Keratinocyte (primary cell): ENCODE data around the gene CDH8.

ENCODE experiments used
- CTCF ChIP-seq, 3 experiments: IDR thresholded peaks in 1 of 3; conservative IDR thresholded peaks in 1 of 3; optimal IDR thresholded peaks in 1 of 3; 2 replicates in 2 of 3; 3 replicates in 1 of 3; pipeline versions ENCODE3 to v1.5.1; 2011; ENCODE audit warnings: low read length in 3 of 3, mild to moderate bottlenecking in 3 of 3, moderate library complexity in 2 of 3, control low read depth in 1 of 3, inconsistent platforms in 1 of 3; ENCODE audit not compliant: insufficient read depth in 2 of 3; ENCODE audit errors: extremely low read depth in 1 of 3
- EZH2 ChIP-seq: IDR thresholded peaks from one replicate; pipeline ENCODE4 v1.6.1; 2012; ENCODE audit warnings: inconsistent platforms, mild to moderate bottlenecking, low read length, moderate library complexity

GRCh38 chr16:62050793-62051192, 14.6 kb upstream of the CDH8 start:
- no peak for TF ChIP-seq CTCF (optimal IDR thresholded peaks at IDR 0.05 in 1 of 3, IDR thresholded peaks at IDR 0.05 in 1 of 3, conservative IDR thresholded peaks at IDR 0.05 in 1 of 3; ENCODE audit: extremely low read depth in 1 of 3, insufficient read depth in 2 of 3, low read length in 3 of 3)
- no peak for TF ChIP-seq EZH2
